NCI-H345 treated with DMSO at 0.1 percent for 48 hours (cell line): ENCODE data around the gene TREM2.
"Not testable (repeated sequence)": the region's sequence is repeated elsewhere in the genome, so short reads cannot be mapped to it uniquely, and the experiment has no call there.

Source experiments
- DNase-seq: peaks from one replicate; lab custom pipeline; 2025; ENCODE audit not compliant: unreplicated experiment; lab: John Stamatoyannopoulos, UW

The TREM2 gene

GRCh38 chr6:41155132-41155805, 7.6 kb downstream of the TREM2 start:
- DNase-seq, result no peak

GRCh38 chr6:41153992-41154625, 8.8 kb downstream of the TREM2 start, which contains the start of gene TREML1:
TSS of gene TREML1 (minus strand) at chr6:41154347. CDS start at chr6:41154288, 59 bp downstream.
- no peak for DNase-seq

- no peak for DNase-seq
Observed at GRCh38 chr6:41153451-41153850, 9.5 kb downstream of the TREM2 start.

GRCh38 chr6:41150671-41151070, 12.2 kb downstream of the TREM2 start:
- DNase-seq, result no peak

GRCh38 chr6:41147917-41148316, 15.0 kb downstream of the TREM2 start:
- no peak for DNase-seq

- no peak for DNase-seq
Observed at GRCh38 chr6:41136911-41137310, 26.0 kb downstream of the TREM2 start.

GRCh38 chr6:41135062-41135832, 27.7 kb downstream of the TREM2 start:
- DNase-seq, result no peak

- no peak for DNase-seq
Observed at GRCh38 chr6:41132254-41132653, 30.7 kb downstream of the TREM2 start.

- DNase-seq, result no peak
Observed at GRCh38 chr6:41125282-41125681, 37.6 kb downstream of the TREM2 start.

- peak; percentile 22 for DNase-seq
Observed at GRCh38 chr6:41122918-41123317, 40.0 kb downstream of the TREM2 start.

GRCh38 chr6:41122373-41122772, 40.5 kb downstream of the TREM2 start:
- no peak for DNase-seq

GRCh38 chr6:41120058-41120457, 42.9 kb downstream of the TREM2 start:
- no peak for DNase-seq

- no peak for DNase-seq
Observed at GRCh38 chr6:41119508-41119907, 43.4 kb downstream of the TREM2 start.

GRCh38 chr6:41115027-41115426, 47.9 kb downstream of the TREM2 start:
- DNase-seq, result not testable (repeated sequence)

GRCh38 chr6:41111017-41111416, 51.9 kb downstream of the TREM2 start:
- no peak for DNase-seq
